NCI-H510A treated with DMSO at 0.1 percent for 48 hours (cell line): ENCODE data around the gene SF3A1.
"Not testable (repeated sequence)": the region's sequence is repeated elsewhere in the genome, so short reads cannot be mapped to it uniquely, and the experiment has no call there.

Experiments
- DNase-seq: peaks from one replicate; lab custom pipeline; 2025; lab: John Stamatoyannopoulos, UW

Gene SF3A1

DNA sequence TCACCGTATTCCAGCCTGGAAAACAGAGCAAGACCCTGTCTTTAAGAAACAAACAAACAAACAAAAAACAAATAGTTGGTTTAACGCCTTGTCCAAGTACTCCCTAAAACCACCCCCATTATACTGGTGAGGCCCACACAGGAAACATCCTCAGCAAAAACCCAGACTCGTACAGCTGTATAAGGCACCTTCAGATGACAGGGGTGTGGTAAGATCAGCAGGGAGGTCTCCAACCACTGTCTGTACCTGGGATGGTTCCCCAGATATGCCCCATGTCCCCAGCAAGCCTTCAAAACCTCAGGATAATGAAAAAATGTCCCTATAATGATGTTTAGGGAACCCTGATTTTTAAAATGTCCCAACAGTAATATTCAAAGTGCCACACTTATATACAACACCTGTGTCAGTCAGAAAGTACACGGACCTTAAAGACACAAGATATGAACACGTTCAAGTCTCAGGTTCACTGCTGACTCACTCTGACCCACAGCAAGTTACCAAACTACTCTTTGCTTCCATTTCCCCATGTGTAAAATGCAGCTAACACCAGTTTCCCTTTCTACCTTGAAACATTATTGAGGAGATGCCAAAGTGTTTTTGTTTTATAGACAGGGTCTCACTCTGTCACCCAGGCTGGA is 9.3 kb downstream of the SF3A1 start:
- no peak for DNase-seq

DNA sequence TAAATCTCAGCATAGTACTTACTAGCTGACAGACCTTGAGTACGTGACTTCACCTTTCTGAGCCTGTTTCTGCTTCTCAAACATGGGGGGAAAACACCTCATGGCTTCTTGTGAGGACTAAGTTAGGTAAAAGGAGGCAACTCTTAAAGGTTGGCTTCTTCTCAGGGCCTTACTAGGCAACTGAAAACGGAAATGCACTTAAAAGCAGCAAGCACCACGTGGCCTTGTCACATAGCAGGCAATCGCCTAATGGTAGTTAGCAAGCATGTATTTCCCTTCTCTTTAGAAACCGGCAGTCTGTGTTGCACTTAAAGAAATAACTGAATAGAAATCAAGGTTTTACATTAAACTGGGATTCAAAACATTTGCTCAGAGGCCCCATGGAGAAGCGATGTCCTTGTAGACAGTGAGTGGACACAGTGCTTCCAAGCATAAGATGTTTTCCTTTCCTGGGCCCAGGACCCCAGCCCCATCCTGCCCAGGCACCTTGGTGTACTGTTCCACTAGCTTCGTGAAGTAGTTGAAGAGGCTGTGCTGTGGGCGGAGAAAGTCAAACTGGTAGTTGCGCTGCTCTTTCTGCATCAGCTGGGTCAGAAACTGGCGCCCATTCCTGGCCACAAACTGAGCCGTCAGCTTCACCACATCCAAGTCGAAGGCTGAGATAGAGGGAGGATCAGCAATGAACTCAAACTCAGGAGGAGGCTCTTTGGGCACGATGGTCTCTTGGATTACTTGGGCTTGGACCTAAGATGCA is 12.1 kb downstream of the SF3A1 start:
- no peak for DNase-seq

DNA sequence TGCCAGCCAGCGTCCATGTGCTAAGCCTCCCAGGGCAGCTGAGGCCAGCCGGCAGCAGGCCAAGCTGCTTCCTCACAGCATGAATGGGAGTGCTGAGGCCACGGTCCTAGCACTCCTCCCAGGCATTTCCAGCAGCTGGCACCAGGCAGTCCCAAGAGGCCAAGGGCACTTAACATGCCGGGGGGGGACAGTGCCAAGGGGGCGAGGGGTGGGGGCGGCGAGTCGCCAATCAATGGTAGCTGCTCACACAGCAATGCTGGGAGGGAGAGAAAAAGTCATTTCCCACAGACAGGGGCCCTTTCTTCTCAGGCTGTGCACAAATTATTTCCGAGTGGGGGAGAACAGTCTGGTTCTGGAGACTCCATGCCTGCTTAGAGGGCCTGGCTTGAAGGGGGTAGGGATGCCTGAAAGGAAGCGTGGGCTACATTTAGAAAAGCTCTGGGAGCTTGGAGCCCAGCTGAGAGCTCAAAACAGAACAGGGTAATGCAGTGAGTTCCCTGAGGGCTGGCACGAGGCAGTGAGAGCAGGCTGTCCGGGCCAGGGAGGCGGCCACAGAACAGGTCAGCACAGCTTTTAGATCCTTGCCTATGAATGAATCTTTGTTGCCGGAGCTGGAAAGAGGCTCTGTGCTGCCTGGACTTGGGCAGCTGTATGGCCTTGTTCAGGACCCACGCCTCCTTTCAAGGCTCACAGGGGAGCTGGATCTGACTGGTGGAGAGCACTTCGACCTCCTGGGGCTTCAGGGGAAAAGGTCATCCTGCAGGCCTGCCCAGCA is 15.6 kb downstream of the SF3A1 start:
- no peak for DNase-seq

DNA sequence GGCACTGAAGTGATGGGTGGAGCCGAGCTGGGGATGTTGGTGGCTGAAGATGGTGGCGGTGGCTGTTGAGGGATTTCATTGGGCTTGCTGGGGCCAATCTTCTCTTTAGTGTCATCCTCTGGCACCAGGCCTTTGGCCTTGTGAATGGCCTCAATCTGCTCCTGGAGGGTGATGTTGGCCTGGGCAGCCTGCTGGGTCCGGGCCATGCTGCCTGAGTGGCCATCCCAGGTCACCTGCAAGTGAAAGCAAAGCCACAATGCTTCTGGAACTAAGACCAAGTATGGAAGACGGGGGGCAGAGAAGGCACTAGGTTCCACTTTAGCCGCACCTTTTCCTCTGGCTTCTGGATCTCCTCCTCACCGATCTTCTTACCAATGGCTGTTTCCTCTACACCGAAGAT is 17.9 kb downstream of the SF3A1 start:
- no peak for DNase-seq

DNA sequence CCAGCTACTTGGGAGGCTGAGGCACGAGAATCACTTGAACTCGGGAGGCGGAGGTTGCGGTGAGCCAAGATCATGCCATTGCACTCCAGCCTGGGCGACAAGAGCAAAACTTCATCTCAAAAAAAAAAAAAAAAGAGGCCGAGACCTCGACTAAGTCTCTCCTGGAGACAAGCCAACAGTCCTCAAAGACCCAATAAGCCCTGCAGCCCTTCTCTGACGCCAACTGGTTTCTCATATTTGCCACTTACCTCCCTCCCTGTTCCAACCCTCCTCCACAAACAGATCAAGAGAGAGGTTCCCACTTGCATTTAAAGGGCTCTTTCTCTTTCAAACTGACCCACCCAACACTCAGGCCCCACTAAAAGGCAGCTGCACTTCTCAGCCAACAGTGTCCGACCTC is 18.4 kb downstream of the SF3A1 start:
- not testable (repeated sequence) for DNase-seq

DNA sequence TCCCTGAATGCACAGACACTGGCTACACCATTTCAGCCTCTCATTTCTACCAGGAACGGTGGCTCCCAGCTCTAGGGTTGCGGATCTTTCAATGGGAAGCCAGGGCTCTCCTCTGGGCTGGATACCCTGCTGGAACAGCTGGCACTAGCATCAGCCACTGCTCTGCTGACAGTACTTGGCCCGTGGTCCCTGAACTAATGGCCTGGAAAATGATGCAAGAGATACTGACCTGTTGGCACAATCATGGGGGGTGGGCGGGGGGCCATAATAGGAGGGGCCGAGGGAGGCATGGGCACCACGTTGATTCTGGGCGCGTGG is 19.3 kb downstream of the SF3A1 start:
- no peak for DNase-seq

DNA sequence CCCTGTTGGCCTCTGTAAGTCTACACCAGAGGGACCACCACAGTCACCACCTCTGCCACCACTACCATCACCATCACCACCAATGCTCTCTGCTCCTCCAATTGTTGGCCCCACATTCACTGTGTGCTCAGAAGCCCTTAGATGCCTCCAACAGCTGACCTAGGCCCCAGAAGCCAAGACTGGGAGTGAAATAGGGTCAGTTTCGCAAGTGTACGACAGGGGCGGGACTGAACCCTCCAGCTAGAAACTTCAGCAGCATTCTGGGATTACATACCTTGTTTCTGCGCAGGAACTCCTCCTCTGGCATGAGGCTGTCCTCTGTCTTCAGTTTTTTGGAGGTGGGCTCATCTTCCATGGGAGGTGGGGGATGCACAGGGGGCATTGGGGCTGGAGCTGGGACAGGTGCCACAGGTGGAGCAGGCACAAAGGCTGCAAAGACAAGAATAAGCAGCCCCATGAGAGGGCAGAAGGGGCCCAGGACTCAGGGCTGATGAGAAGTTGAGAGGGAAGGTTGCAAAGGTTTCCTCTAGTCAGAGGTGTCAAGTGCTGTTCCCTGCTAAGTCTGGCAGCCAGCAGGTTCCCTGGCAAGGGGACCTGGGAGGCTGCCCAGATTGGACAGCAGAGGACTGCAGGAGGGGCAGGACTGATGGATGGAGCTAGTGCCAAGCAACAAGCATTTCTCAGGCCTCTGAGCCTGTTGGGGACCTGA is 19.8 kb downstream of the SF3A1 start:
- DNase-seq: no peak

DNA sequence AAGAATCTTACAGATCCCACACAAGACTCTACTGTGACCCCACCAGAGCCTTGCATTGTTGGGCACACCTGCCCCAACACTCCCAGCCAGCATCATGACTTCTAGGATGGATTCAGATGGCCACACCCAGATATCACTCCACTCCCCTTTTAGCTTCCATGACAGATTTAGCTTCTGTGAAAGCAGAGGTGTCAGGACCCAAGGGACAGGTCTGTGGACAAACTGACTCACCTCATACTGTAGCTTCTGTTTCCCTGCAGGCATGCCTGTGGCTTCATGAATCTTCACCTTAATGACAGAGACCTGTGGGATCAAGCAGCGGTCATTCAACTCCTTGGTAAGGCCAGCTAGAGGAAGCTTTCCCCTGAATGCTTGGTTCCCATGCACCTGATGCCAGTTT is 21.5 kb downstream of the SF3A1 start:
- no peak for DNase-seq

DNA sequence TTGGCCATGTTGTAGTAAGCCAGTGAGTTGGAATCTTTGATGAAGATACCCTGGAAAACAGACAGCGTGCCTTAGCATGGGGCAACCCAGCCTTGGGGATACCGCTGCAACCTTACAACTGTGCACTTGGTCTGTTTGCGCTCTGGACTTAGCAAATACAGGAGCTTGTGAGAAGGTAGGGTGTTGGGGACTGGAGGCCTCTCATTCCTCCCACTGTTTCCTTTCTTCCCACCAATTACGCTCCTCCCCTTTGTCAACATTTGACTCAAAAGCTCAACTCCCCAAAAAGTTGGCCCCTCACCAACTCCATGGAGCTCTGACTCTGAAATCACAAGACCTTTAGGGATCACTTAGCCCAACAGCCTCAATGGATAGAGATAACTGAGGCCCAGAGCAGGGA is 22.0 kb downstream of the SF3A1 start:
- no peak for DNase-seq

DNA sequence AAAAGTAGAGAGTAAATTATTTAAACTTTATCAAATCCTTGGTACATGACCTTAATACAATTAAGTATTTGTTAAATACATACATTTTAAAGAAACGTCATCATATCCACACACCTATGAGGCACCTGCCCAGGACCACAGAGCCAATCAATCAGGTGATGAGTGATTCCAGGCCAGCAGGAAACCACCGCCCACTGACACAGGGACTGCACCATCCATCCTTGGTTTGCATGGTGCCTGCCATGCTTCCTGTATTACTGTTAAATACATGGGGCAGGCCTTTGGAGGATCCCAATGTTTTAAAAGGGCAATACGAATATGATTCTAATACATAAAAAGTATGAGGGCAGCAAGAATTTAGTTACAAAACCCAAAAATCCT is 23.0 kb downstream of the SF3A1 start:
- DNase-seq: no peak

DNA sequence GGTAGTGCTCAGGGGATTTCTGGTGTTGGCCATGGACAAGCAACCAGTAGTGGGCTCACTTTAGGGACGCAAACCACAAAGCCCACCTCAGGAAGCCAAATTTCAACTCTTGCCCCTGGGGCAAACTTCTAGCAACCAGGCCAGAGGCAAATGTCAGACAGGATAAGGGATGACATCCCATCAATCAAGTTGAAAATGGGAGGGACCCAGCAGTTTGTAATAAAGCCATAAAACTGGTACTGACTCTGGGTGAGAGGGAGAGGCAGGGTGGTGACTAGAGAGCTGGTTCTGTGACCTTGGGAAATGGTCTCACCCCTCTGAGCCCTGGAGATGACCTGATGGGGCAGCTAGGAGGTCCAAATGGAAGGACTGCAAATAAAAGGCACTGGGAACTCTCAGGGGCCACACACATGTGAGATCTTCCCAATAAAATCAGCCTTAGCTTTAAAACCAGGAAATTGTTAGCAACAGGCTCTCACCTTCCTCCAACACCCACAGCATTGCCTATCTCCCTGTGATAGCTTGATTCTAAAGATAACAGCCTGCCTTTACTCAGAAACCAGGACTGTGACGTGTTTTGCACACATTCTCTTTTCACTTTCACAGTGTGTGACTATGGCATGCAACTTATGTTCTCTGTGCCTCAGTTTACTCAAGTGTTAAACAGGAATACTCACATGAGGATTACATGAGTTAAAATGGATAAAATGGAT is 23.5 kb downstream of the SF3A1 start:
- no peak for DNase-seq

DNA sequence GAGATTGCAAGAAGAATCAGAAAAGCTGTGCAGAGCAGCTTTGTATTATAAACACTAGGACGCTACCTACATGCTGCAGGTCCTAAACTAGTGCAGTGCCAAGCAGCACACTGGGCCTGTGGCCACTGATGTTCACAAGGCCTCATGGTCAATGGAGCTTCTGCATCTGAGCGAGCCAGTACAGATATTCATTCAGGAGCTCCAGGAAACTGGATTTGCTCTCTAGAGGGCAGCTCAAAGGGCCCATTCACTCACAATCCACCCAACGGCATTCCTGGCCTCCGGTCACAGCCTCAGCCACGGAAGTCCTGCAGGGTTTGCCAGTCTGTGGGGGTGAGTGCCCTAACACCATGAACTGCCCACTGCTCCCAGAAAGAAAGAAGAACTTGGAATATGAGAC is 24.1 kb downstream of the SF3A1 start:
- no peak for DNase-seq

DNA sequence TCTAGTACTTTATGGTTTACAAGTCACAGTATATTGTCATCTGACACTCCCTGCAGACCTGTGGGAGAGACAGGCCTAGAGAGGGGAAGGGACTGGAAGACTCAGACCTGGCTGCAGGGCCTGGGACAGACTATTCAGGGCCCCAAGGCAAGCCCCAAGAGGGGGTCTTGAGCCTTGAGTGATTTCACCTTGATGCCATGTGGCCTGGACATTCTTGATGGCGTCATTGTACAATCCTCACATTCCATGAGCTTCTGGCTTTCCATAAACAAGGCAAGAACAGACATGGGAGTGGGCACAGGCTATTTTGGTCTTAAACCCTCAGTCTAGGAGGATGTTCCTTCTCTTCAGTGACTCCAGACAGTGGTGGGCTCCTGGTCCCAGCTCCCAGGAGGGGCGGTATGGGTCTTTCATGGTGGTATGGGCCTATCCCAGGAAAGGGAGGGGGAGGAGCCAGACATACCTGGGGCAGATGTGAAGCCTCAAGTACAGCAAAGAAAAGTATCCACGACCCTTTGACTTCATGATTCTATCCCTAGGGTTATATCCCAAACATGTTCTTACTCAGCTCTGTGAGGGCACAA is 28.1 kb downstream of the SF3A1 start:
- DNase-seq: no peak

DNA sequence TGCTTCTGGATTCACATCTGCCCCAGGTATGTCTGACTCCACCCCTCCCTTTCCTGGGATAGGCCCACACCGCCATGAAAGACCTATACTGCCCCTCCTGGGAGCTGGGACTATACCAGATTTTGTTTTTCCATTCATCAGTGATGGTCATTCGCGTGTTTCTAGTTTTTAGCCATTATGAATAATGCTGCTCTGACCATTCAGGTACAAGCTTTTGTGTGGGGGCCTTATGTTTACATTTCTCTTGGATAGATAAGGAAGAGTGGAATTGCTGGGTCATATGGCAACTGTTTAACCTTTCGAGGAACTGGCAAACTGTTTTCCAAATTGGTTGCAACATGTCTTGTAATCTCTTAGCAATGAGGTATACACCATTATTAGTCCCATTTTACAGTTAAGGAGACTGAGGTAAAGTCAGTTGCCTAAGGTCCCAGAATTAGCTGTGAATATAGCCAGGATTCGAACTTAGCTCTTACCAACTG is 28.8 kb downstream of the SF3A1 start:
- DNase-seq: peak; percentile 8

DNA sequence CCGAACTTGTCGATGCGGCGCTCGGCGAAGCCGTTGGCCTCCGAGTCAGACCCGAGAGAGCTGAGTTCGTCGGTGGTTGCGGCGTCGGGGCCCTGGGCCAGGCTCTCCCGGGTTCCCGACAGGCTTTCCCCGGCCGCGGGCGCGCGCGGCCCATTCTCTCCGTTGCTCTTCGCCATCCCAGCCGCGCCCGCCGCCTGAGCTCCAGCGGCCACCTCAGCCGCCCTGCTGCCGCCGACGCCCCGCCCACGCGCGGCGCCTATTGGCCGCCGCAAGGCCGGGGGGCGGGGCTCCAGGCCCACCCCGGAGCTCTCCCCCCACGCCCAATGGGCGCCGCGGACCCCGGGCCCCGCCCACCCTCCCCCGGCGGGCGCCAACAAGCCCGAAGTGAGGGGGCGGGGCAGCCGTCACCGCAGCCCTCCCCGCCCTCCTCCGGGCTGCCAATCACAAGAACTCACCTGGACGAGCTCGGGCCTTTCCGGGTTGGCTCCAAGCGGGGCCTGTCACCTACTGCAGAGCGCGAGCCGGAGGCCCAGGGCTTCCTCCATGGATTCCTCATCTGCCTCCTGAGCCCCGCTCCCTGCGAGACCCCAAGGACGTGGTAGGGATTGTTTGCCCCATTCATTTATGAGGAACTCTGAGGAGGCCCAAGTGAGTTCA is 29.9 kb downstream of the SF3A1 start, which contains the start of gene TBC1D10A:
TBC1D10A (minus strand) TSS at position 236 of the 657 bp plus-strand sequence; CDS start at position 176, 60 bp downstream.
- peak; percentile 92 for DNase-seq

DNA sequence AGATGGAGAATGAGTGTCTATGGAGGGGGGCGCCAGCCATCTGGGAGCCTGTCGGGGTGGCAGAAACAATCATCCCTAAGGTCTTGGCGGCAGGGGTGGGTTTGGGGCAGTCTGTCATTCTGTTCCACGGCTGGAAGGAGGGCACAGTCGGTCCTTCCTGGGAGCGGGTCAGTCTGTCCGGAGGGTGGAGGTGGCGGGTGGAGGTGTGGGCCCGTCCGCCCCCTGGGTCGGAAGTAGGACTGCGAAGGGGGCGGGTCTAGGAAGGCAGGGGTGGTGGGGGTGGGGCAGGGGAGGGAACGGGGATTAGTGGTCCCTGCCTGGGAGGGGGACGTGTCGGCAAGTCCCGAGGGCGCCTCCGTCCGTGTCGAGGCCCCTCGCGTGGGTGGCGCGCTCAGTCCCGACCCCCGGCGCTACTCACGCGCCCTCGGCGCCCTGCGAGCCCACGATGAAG is 30.4 kb downstream of the SF3A1 start:
- no peak for DNase-seq

DNA sequence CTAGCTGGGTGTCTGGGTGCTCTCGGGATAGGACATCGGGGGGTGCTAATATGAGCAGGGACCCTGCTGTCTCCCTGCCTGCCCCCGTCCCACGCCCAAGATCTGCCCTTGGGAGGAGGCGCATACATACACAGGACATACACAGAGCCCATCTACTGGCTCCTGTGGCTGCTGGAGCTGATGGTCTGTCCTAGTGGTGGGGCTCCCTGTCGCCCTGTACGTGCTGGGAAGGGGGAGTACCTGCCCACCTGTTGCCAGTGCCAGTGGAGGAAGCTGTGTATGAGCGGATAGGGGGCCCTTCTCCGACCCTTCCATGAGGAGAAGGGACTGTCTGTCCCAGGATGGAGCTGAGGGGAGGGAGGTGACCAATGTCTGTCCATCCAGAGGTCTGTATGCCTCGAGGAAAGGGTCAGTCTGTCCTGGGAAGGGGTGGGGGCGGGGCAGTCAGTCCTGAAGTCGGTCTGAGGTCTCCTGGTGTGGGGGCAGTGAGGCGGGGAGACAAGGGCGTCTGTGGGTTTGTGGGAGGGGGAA is 30.9 kb downstream of the SF3A1 start:
- no peak for DNase-seq

DNA sequence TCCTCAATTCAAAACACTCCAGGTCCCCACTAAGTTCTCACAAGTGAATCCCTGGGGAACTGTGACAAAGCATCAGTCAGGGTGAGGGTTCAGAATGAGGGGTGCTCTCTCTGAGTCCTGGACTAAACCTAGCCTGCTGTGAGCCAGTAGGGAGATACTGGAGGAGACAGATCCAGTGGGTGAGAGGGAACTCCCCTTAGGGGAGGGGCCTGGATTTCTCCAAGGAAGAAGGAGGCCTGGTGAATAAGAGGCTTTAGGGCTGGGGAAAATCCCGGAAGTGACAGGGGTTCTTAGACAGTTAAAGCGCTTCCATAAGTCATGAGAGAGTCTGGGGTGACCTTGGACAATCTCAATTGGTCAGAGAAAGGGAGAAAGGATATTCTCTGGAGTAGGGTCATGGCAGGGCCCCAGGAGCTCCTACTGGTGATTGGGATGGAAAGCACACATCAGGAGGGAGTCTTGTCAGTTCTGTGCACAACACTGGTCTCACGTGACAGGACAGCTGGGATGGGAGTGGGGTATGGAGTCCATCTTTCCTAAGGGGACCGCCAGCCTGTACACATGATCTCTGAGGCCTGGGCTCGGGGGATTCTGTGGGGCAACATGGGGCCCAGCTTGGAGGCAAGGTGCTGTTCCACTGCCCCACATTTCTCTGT is 31.5 kb downstream of the SF3A1 start:
- DNase-seq: no peak

DNA sequence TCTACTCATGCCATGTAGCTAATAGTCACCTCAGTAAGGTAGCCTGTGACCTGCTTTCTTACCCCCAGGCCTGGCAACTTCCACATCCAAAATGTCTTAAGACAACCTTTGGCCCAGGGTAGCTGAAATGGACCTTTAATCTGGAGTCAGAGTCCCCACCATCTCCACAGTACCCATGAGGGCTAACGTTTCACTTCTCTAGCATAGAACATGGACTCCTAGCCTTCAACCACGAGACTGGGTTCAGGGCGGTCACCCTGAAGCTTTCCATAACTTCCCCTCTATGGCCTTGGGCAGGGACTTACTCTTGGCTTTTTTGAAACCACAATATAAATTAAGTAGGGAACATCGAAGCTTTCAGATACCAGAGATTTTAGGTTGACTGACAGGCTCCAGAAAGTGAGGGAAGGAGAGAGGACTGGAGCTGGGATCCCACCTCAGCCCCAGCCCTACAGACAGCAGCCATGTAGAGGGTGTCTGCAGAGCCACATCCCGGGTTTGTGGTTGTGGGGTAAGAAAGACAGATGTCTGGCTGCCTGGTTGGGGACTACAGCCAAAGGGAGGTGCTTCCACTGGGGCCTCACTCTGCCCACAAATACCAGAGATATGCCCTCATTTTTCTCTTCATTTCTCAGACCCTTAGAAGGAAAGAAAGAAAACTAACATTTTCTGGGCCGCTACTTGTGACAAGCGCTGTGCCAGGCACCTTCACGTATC is 32.5 kb downstream of the SF3A1 start:
- no peak for DNase-seq
